IMR-90 (cell line): ENCODE data around the gene SULT1C4. TPM values are rescaled to one million over a fixed set of nuclear protein-coding genes. Genes with fewer than 3 reads are reported as not detected.
A peak's percentile ranks its signal among the peaks of the same experiment; 100 is the strongest.

Source experiments
- ATAC-seq: fragments of 200-7000 bp; cut with Tn5 transposase; 2 replicates; pipeline ENCODE4 v1.9.1; 2020; ENCODE audit warnings: low read depth, mild to moderate bottlenecking, moderate library complexity
- BruUV-seq: library from RNA; stranded (reverse); fragments of 400-500 nt; replicated peaks from 2 replicates; lab custom pipeline; 2021; lab: Mats Ljungman, UMichigan
- CTCF ChIA-PET: fragments of 300-600 bp; formaldehyde crosslinking; extraction: SDS; loops from one replicate; lab custom pipeline; 2021; ENCODE audit warnings: antibody characterized with exemption; lab: Yijun Ruan, JAX
- POLR2A ChIA-PET: fragments of 300-600 bp; sonication (Branson Sonifier 250); formaldehyde crosslinking; loops from one replicate; lab custom pipeline; 2022; ENCODE audit warnings: antibody characterized with exemption; ENCODE audit not compliant: unreplicated experiment; lab: Charles Lee
- DNase-seq: peaks from one replicate; pipeline ENCODE4 v3.0.0; 2013
- H2AFZ ChIP-seq: replicated peaks from 2 replicates; pipeline ENCODE3; 2013; ENCODE audit warnings: low read length, mild to moderate bottlenecking; ENCODE audit not compliant: poor library complexity
- H2AK5ac ChIP-seq: 2 replicates; pipeline ENCODE4 v1.6.1; 2013; ENCODE audit warnings: low read depth, low read length, inconsistent platforms
- H2AK9ac ChIP-seq: replicated peaks from 2 replicates; pipeline ENCODE3; 2013; ENCODE audit warnings: mild to moderate bottlenecking, low read depth, low read length, moderate library complexity; ENCODE audit not compliant: poor library complexity
- H2BK120ac ChIP-seq: 2 replicates; pipeline ENCODE4 v1.6.1; 2013; ENCODE audit warnings: low read depth, low read length, inconsistent platforms
- H2BK15ac ChIP-seq: 3 replicates; pipeline ENCODE4 v1.6.1; 2013; ENCODE audit warnings: low read depth, low read length, inconsistent platforms
- H2BK20ac ChIP-seq: 2 replicates; pipeline ENCODE4 v1.6.1; 2013; ENCODE audit warnings: low read depth, mild to moderate bottlenecking, inconsistent platforms, low read length, moderate library complexity
- H2BK5ac ChIP-seq: 2 replicates; pipeline ENCODE4 v1.6.1; 2013; ENCODE audit warnings: mild to moderate bottlenecking, low read depth, low read length, inconsistent platforms; ENCODE audit not compliant: poor library complexity, severe bottlenecking
- H3K14ac ChIP-seq: replicated peaks from 2 replicates; pipeline ENCODE4 v1.6.1; 2013; ENCODE audit warnings: low read depth, low read length, inconsistent platforms
- H3K18ac ChIP-seq: 2 replicates; pipeline ENCODE4 v1.6.1; 2013; ENCODE audit warnings: low read depth, low read length, control low read depth
- H3K23ac ChIP-seq: 2 replicates; pipeline ENCODE4 v1.6.1; 2013; ENCODE audit warnings: low read depth, low read length, inconsistent platforms
- H3K27ac ChIP-seq: 2 replicates; pipeline ENCODE4 v1.5.1; 2013; ENCODE audit warnings: mild to moderate bottlenecking, control low read depth, low read length; ENCODE audit not compliant: insufficient read depth
- H3K27me3 ChIP-seq: 2 replicates; pipeline ENCODE4 v1.6.1; 2013; ENCODE audit warnings: low read length; ENCODE audit not compliant: control insufficient read depth, insufficient read depth
- H3K36me3 ChIP-seq: 2 replicates; pipeline ENCODE4 v1.6.1; 2013; ENCODE audit warnings: low read length, mixed read lengths; ENCODE audit not compliant: control insufficient read depth, insufficient read depth
- H3K4ac ChIP-seq: 2 replicates; pipeline ENCODE4 v1.6.1; 2013; ENCODE audit warnings: low read depth, low read length, inconsistent platforms
- H3K4me1 ChIP-seq: 2 replicates; pipeline ENCODE4 v1.6.1; 2013; ENCODE audit warnings: low read length, mixed read lengths; ENCODE audit not compliant: control insufficient read depth, insufficient read depth
- H3K4me2 ChIP-seq: 2 replicates; pipeline ENCODE4 v1.6.1; 2013; ENCODE audit warnings: low read depth, mild to moderate bottlenecking, control low read depth, low read length, moderate library complexity
- H3K4me3 ChIP-seq: 2 replicates; pipeline ENCODE4 v1.5.1; 2013; ENCODE audit warnings: low read depth, mild to moderate bottlenecking, control low read depth, low read length, moderate library complexity; ENCODE audit not compliant: insufficient read depth
- H3K56ac ChIP-seq: 2 replicates; pipeline ENCODE4 v1.6.1; 2013; ENCODE audit warnings: low read length, inconsistent platforms; ENCODE audit not compliant: insufficient read depth; ENCODE audit errors: extremely low read depth
- H3K79me1 ChIP-seq, 2 experiments: 2 replicates each; pipeline ENCODE4 v1.6.1; 2013; ENCODE audit warnings: low read length in 2 of 2, inconsistent platforms in 1 of 2, low read depth in 1 of 2
- H3K9ac ChIP-seq: 2 replicates; pipeline ENCODE4 v1.6.1; 2013; ENCODE audit warnings: low read depth, low read length, control low read depth
- H3K9me1 ChIP-seq: 2 replicates; pipeline ENCODE4 v1.6.1; 2013; ENCODE audit warnings: low read length, inconsistent platforms; ENCODE audit not compliant: insufficient read depth
- H3K9me3 ChIP-seq: 2 replicates; pipeline ENCODE4 v1.6.1; 2013; ENCODE audit warnings: low read length; ENCODE audit not compliant: control insufficient read depth, insufficient read depth
- H4K20me1 ChIP-seq: 2 replicates; pipeline ENCODE4 v1.6.1; 2013; ENCODE audit warnings: low read length, inconsistent platforms; ENCODE audit not compliant: insufficient read depth
- H4K5ac ChIP-seq: 2 replicates; pipeline ENCODE4 v1.6.1; 2013; ENCODE audit warnings: mild to moderate bottlenecking, low read depth, low read length, control low read depth
- H4K8ac ChIP-seq, 2 experiments: 2 replicates each; pipeline ENCODE4 v1.6.1; 2013; ENCODE audit warnings: low read depth in 2 of 2, low read length in 2 of 2, control low read depth in 1 of 2, inconsistent platforms in 1 of 2
- H4K91ac ChIP-seq: 2 replicates; pipeline ENCODE4 v1.6.1; 2013; ENCODE audit warnings: low read depth, low read length, inconsistent platforms; ENCODE audit not compliant: insufficient read depth
- BHLHE40 ChIP-seq: fragments of 150-350 bp; IDR thresholded peaks from 2 replicates; pipeline ENCODE4 v1.6.1; 2016; ENCODE audit warnings: mild to moderate bottlenecking, low read depth, low read length
- CEBPB ChIP-seq: IDR thresholded peaks from 2 replicates; pipeline ENCODE4 v1.6.1; 2012; ENCODE audit warnings: low read depth, low read length, improper control_type of control experiment
- CHD1 ChIP-seq: IDR thresholded peaks from 2 replicates; pipeline ENCODE4 v1.6.1; 2012; ENCODE audit warnings: low read depth, low read length, improper control_type of control experiment
- FOS ChIP-seq: fragments of 150-350 bp; IDR thresholded peaks from 2 replicates; pipeline ENCODE4 v1.6.1; 2016; ENCODE audit warnings: low read depth, low read length
- MAFK ChIP-seq: IDR thresholded peaks from 2 replicates; pipeline ENCODE4 v1.6.1; 2012; ENCODE audit warnings: low read depth, low read length, improper control_type of control experiment
- MAZ ChIP-seq: IDR thresholded peaks from 2 replicates; pipeline ENCODE4 v1.6.1; 2012; ENCODE audit warnings: low read depth, mild to moderate bottlenecking, low read length, improper control_type of control experiment, moderate library complexity, borderline replicate concordance
- MXI1 ChIP-seq: IDR thresholded peaks from 2 replicates; pipeline ENCODE4 v1.6.1; 2012; ENCODE audit warnings: low read depth, mild to moderate bottlenecking, low read length, moderate library complexity, borderline replicate concordance
- NFE2L2 ChIP-seq: fragments of 150-350 bp; IDR thresholded peaks from 2 replicates; pipeline ENCODE4 v1.6.1; 2016; ENCODE audit warnings: low read depth, mild to moderate bottlenecking, low read length
- POLR2A ChIP-seq: IDR thresholded peaks from 2 replicates; pipeline ENCODE4 v1.6.1; 2012; ENCODE audit warnings: mild to moderate bottlenecking, low read depth, low read length
- RAD21 ChIP-seq: IDR thresholded peaks from 2 replicates; pipeline ENCODE4 v1.6.1; 2012; ENCODE audit warnings: low read length, improper control_type of control experiment
- RCOR1 ChIP-seq: IDR thresholded peaks from 2 replicates; pipeline ENCODE4 v1.6.1; 2012; ENCODE audit warnings: mild to moderate bottlenecking, low read length, improper control_type of control experiment; ENCODE audit not compliant: insufficient replicate concordance
- RFX5 ChIP-seq: IDR thresholded peaks from 2 replicates; pipeline ENCODE4 v1.8.0; 2012; ENCODE audit warnings: low read depth, mild to moderate bottlenecking, low read length, moderate library complexity
- SMC3 ChIP-seq: fragments of 150-350 bp; IDR thresholded peaks from 2 replicates; pipeline ENCODE4 v1.6.1; 2016; ENCODE audit warnings: low read depth, mild to moderate bottlenecking, antibody characterized with exemption, low read length, moderate library complexity
- USF2 ChIP-seq: fragments of 150-350 bp; IDR thresholded peaks from 2 replicates; pipeline ENCODE4 v1.6.1; 2017; ENCODE audit warnings: mild to moderate bottlenecking, antibody characterized with exemption, low read length, low read depth
- whole genome bisulfite sequencing, 2 experiments: methylation state at CpG; one replicate each; pipeline versions ENCODE4 v1.1.5 to v1.1.7; 2013; ENCODE audit warnings: missing lambda C conversion rate in 2 of 2; ENCODE audit not compliant: insufficient read length in 1 of 2; ENCODE audit errors: extremely low coverage in 2 of 2; 5-methylcytosine and 5-hydroxymethylcytosine counted together
- dilution Hi-C: fragments of 300-500 bp; cut with HindIII; formaldehyde crosslinking; loops from one replicate; pipeline ENCODE4 v1.14.3; 2018; ENCODE audit warnings: low sequenced_read_pairs; ENCODE audit not compliant: unreplicated experiment
- in situ Hi-C: fragments of 300-500 bp; cut with MboI; formaldehyde crosslinking; loops from 3 replicates; pipeline ENCODE4 v1.14.3; 2019; ENCODE audit warnings: low sequenced_read_pairs, inconsistent platforms, mixed read lengths
- intact Hi-C: fragments of 100-400 bp; cut with micrococcal nuclease; formaldehyde crosslinking; loops from 2 replicates; pipeline ENCODE4 v1.10.0; 2022
- polyA plus RNA-seq, 3 experiments: library from polyadenylated mRNA; depleted of rRNA; stranded (reverse); fragments of >200 nt; gene quantifications; 2 replicates each; pipeline ENCODE4 v1.2.3, GENCODE V29; 2012; ENCODE audit warnings: low replicate concordance in 1 of 3
- total RNA-seq: library from RNA; depleted of rRNA; stranded (reverse); fragments of >200 nt; gene quantifications from 2 replicates; pipeline ENCODE4 v1.2.3, GENCODE V29; 2012

The SULT1C4 gene
- total and polyA plus RNA-seq, 2 of the 4 experiments (the other 2 are of a cell fraction): 0.36 to 0.50 TPM

GRCh38 chr2:108363024-108363907, 14.5 kb upstream of the SULT1C4 start:
- Histone ChIP-seq H2BK15ac (peak overlapping the region; percentile 17; the same call in 1 of the 3 replicates), H2AK5ac (peak overlapping the region; percentile 66; the same call in 1 of the 2 replicates), H3K56ac (no peak overlapping the region), H2BK5ac (peak overlapping the region; percentile 49), H3K14ac (0 out of 2 replicates have a peak overlapping the region, but pooled peaks have one; percentile 34), H3K4ac (peak overlapping the region; percentile 24; the same call in 1 of the 2 replicates), H4K8ac (peak overlapping the region in 1 of 2 experiments; percentile 29; a peak in 3 of 4 replicates), H3K36me3 (no peaks in the 10 kb centered on the region), H3K9me1 (peaks cover 7% of the 10 kb centered on the region), H3K4me2 (no peak overlapping the region), H2BK20ac (peak overlapping the region; percentile 31), H2AK9ac (peak overlapping the region; percentile 60), H3K79me1 (no peaks in the 10 kb centered on the region), H2BK120ac (peak overlapping the region; percentile 50; the same call in 1 of the 2 replicates), H3K18ac (peak overlapping the region; percentile 48; the same call in 1 of the 2 replicates), H3K27me3 (no peaks in the 10 kb centered on the region), H3K23ac (no peak overlapping the region), H3K4me3 (no peak overlapping the region), H3K9ac (no peak overlapping the region; the same call in 1 of the 2 replicates), H2AFZ (no peak overlapping the region), H4K91ac (no peak overlapping the region), H3K4me1 (peaks cover 9% of the 10 kb centered on the region), H3K27ac (no peak overlapping the region), H4K5ac (peak overlapping the region; percentile 1; the same call in 1 of the 2 replicates), H3K9me3 (peaks cover 4% of the 10 kb centered on the region), H4K20me1 (no peaks in the 10 kb centered on the region)
- 100% methylated on average over 1 of the region's 6 CpGs; no CpG with 5 or more reads in 1 of the 2 experiments for WGBS, 2 experiments
- no peak for TF ChIP-seq MAZ
- no peak for TF ChIP-seq BHLHE40
- no peak for TF ChIP-seq CEBPB
- no peak for TF ChIP-seq MAFK
- TF ChIP-seq RCOR1: no peak
- TF ChIP-seq NFE2L2: no peak
- TF ChIP-seq RAD21: no peak
- TF ChIP-seq FOS: no peak
- no peak for TF ChIP-seq MXI1
- TF ChIP-seq POLR2A: no peak
- no peak for TF ChIP-seq CHD1
- no peak for TF ChIP-seq RFX5
- no peak for TF ChIP-seq SMC3
- TF ChIP-seq USF2: no peak
- ChIA-PET POLR2A (interaction anchor here (0.6 kb wide), 1 partner anchor 149 kb away, joined by 3 read pairs; no protein-coding TSS in a partner anchor), CTCF (interaction anchor here (0.6 to 0.9 kb wide), 3 partner anchors 14 to 189 kb away, joined by 3 read pairs; partner anchors contain the start of gene SULT1C4)
- in situ Hi-C loops (no loop called here), dilution Hi-C loops (no loop called here), intact Hi-C loops (no loop called here)
- BruUV-seq: no TSS peak
- ATAC-seq: no peak
- no peak for DNase-seq
